HG03575 (cell line): ENCODE data around the gene PIKFYVE.
A peak's percentile ranks its signal among the peaks of the same experiment; 100 is the strongest.

ENCODE experiments used
- ATAC-seq: cut with Tn5 transposase; IDR thresholded peaks from one replicate; pipeline ENCODE4 v1.9.1; 2021; ENCODE audit not compliant: unreplicated experiment, insufficient number of reproducible peaks, low FRiP score; ENCODE audit errors: extremely low read depth

The PIKFYVE gene

GRCh38 chr2:208295834-208296233 is 29.8 kb downstream of the PIKFYVE start:
- ATAC-seq = no peak

- ATAC-seq = no peak
Observed at GRCh38 chr2:208296610-208297009, 30.6 kb downstream of the PIKFYVE start.

- no peak for ATAC-seq
Observed at GRCh38 chr2:208297961-208298360, 31.9 kb downstream of the PIKFYVE start.

GRCh38 chr2:208300847-208301618 is 35.0 kb downstream of the PIKFYVE start:
- no peak for ATAC-seq

GRCh38 chr2:208304157-208304556 is 38.1 kb downstream of the PIKFYVE start:
- no peak for ATAC-seq

- ATAC-seq = no peak
Observed at GRCh38 chr2:208304695-208305094, 38.6 kb downstream of the PIKFYVE start.

- no peak for ATAC-seq
Observed at GRCh38 chr2:208306291-208306690, 40.2 kb downstream of the PIKFYVE start.

- ATAC-seq = no peak
Observed at GRCh38 chr2:208311321-208311720, 45.3 kb downstream of the PIKFYVE start.

- peak; percentile 60 for ATAC-seq
Observed at GRCh38 chr2:208311954-208312353, 45.9 kb downstream of the PIKFYVE start.

GRCh38 chr2:208315081-208315788 is 49.2 kb downstream of the PIKFYVE start:
- peak; percentile 29 for ATAC-seq

GRCh38 chr2:208318127-208318526 is 52.1 kb downstream of the PIKFYVE start:
- no peak for ATAC-seq

GRCh38 chr2:208319391-208319790 is 53.3 kb downstream of the PIKFYVE start:
- ATAC-seq = peak; percentile 18

- ATAC-seq = peak; percentile 77
Observed at GRCh38 chr2:208320686-208321085, 54.6 kb downstream of the PIKFYVE start.

GRCh38 chr2:208326016-208326415 is 60.0 kb downstream of the PIKFYVE start:
- no peak for ATAC-seq

- ATAC-seq = no peak
Observed at GRCh38 chr2:208329485-208329884, 63.4 kb downstream of the PIKFYVE start.

GRCh38 chr2:208334230-208334629 is 68.2 kb downstream of the PIKFYVE start:
- no peak for ATAC-seq

- ATAC-seq = no peak
Observed at GRCh38 chr2:208346756-208347155, 80.7 kb downstream of the PIKFYVE start.

- no peak for ATAC-seq
Observed at GRCh38 chr2:208350610-208351009, 84.6 kb downstream of the PIKFYVE start.

- ATAC-seq = no peak
Observed at GRCh38 chr2:208352644-208353567, 86.9 kb downstream of the PIKFYVE start.
